Astrocyte of the hippocampus (primary cell): Measurements from ENCODE around the gene SPEN.
A peak's percentile ranks its signal among the peaks of the same experiment; 100 is the strongest.

Experiments
- DNase-seq: peaks from one replicate; pipeline ENCODE4 v3.0.0; 2011; ENCODE audit warnings: low read depth, low spot score

Gene SPEN

DNA sequence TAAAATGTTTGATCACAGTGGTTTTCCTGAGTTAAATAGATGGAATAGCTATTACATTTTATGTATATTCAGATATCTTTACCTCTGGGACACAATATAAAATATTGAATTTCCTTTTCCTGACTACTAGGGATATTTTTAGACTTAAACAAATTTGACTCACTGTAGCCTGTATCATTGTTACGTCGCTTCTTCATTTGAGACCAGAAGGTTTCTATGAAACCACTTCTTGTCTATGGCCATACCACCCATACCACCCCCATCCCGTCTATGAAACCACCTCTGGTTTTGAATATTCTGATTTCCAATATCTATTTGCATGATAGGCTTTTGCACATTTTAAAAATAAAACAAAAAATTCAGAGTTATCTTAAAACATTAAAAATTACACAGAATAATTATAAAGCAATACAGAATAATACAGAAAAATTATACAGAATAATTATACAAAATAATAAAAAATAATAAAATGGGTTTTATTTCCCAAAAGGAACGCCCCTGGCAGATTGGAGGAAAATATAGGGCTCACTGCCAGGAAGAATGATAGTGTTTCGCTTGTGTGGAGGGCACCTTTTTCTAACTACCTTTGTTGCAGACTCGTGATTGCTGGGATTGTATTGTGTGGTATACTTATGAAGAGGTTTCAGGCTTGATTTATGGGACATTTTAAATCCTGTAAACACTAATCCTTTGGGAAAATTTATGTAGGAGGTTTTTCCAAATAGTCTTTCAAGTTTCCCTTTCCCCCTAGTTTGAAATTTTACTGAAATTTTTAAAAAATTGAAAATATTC lies 4.7 kb downstream of the SPEN start:
- DNase-seq, result no peak

DNA sequence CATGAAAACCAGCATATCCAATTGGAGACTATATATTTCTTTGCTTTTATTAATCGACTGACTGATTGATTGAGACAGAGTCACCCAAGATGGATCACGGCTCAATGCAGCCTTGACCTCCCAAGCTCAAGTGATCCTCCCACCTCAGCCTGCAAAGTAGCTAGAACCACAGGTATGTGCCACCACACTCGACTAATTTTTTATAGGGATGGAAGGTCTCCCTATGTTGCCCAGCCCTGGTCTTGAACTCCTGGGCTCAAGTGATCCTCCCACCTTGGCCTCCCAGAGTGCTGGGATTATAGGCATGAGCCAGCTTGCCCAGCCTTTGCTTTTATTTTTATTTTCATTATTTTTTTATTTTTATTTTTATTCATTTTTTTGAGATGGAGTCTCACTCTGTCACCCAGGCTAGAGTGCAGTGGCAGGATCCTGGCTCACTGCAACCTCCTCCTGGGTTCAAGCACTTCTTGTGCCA lies 5.4 kb downstream of the SPEN start:
- no peak for DNase-seq

DNA sequence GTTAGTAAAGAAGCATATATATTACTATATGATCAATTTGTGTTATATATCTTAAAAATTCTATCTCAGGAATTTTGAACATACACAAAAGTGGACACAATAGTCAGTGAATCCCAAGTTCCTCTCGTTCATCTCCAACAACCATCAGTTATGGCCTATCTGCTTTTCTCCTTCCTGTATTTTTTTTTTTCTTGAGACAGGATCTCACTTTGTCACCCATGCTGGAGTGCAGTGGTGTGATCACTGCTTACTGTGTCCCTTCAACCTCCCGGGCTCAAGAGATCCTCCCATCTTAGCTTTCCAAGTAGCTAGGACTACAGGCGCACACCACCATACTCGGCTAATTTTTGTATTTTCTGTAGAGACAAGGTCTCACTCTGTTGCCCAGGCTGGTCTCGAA lies 9.4 kb downstream of the SPEN start:
- DNase-seq, result no peak

DNA sequence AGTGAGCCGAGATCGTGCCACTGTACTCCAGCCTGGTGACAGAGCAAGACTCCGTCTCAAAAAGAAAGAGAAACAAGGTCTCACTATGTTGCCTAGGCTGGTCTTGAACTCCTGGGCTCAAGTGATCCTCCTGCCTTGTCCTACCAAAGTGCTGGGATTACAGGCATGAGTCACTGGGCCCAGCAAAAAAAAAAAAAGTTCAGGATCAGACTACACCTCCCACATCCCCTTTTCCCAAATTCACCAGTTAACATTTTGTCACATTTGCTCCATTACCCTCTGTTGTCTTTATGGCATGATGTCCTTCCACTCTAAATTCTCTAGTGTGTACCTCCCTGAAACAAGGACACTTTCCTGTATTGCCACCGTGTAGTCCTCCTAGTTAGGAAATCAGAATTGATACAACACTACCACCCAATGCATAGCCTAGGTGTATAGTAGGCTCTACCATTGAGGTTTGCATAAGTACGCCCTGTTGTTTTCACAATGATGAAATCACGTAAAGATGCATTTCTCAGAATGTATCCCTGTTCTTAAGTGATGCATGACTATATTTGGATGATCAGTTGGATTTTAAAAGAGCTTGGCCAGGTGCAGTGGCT lies 10.7 kb downstream of the SPEN start:
- no peak for DNase-seq

DNA sequence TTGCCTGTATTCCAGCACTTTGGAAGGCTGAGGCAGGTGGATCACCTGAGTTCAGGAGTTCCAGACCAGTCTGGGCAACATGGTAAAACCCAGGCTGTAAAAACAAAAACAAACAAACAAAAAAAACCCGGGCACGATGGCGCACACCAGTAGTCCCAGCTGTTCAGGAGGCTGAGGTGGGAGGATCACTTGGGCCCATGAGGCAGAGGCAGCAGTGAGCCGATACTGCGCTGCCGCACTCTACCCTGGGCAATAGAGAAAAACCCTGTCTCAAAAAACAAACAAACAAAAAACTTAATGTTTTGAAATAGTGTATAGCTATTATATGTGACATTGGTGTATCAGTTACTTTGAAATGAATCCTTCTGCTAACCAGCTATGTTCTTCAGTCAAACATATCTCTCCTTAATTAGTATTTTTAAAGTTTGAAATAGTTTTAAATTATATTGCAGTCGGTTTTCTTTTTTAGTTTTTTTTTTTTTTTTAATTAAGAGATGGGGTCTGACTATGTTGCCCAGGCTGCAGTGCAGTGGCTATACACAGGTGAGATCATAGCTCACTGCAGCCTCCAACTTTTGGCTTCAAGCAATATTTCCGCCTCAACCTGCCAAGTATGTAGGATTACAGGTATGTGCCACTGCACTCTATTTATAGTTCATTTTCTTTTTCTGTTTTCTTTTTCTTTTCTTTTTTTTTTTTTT lies 11.3 kb downstream of the SPEN start:
- no peak for DNase-seq

DNA sequence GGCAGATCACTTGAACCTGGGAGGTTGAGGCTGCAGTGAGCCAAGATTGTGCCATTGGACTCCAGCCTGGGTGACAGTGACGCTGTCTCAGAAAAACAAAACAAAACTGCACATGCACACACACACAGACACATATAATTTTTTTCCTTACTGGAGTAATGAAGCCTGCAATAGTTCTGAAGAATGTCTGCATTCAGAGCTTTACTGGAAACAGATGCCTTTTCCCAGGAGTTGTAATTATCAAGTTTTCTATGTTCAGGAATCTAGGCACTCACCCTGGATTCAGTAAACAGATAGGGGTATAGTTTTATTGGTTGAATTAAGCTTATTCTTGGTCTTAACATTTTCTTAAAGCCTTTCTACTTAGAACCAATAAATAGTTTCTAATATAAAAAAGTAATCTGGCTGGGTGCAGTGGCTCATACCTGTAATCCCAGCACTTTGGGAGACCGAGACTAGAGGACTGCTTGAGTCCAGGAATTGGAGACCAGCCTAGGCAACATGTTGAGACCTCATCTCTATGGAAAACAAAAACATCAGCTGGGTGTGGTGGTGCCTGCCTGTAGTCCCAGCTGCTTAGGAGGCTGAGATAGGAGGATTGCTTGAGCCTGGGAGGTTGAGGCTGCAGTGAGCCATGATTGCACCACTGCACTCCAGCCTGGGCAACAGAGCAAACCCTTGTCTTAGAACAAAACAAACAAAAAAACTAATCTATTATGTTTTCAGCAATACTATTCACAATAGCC lies 15.8 kb downstream of the SPEN start:
- no peak for DNase-seq

DNA sequence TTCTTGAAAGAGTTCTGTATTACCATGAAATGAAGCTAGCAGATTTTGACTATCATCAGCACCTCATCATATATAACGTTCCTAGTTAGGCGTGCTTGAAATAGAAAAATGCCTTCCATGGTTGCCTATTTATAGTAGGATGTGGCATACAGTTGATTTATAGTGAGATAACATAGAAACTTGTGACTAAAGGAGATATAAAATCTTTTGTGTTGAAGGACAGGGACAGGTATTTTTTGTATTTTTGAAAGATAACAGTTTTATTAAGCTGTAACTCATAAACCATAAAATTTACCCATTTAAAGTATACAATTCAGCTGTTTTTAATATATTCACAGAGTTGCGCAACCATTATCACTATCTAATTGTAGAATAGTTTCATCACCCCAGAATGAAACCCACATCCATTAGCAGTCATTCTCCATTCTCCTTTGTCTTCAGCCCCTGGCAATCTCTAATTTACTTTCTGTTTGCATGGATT lies 19.3 kb downstream of the SPEN start:
- DNase-seq, result no peak

DNA sequence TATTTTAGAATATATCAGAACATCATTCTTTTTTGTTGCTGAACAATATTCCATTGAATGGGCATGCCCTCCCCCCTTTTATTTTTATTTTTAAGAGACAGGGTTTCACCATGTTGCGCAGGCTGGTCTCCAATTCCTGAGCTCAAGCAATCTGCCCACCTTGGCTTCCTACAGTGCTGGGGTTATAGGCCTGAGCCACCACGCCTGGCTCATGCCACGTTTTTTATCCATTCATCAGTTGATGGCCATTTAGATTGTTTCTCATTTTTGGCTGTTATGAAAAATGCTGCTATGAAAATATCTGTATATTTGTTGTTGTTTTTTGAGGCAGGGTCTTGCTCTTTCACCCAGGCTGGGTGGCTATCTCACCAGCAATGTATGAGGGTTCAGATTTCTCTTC lies 19.8 kb downstream of the SPEN start:
- no peak for DNase-seq

DNA sequence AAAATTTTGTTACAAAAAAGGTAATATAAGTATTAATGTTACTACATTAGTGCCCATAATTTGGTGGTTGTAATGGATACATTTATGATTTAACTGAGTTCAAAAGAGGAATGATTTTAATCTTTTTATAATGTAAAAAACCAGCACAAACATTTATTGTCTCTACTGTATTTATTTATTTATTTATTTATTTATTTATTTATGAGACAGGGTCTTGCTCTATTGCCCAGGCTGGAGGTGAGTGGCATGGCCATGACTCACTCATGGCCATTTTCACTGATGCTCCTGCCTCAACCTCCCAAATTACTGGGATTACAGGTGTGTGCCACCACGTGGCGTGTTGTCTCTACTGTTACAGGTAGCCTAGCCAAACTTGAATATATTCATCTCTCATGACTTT lies 21.9 kb downstream of the SPEN start:
- DNase-seq, result no peak

DNA sequence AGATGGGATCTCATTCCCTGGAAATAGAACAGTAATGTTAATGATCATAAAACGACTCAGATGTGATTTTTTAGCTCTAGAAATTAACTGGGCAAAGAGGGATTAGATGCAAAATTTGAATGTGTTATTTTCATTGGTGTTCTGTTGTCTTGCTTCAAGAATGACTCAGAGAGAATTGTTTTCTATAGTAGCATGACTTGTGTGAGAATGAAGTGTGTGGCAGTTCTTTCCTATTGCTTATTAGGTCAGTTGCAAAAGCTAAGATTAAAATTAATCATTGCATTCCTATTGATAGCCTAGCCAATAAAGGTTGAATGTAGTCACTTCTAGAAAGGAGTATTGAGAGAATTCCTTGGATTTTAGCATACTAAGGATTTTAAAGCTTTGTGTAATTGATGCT lies 22.9 kb downstream of the SPEN start:
- no peak for DNase-seq

DNA sequence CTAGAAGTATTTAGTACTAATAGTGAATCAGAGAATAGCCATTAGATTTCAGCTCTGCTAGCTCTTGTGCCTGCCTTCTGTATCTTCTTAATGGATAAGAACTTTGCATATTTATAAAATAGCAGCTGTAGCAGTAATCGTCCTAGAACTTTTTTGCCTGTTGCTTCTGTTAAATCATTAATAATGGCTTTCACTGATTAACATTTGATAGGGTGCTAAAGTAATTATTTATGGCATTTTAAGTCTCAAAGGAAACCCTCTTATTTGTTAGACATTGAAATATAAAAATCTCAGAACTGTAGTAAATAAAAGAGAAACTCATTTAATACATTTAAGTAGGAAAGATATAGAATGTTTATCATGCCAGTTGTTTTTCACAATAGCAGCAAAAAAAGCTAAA lies 27.0 kb downstream of the SPEN start:
- no peak for DNase-seq

DNA sequence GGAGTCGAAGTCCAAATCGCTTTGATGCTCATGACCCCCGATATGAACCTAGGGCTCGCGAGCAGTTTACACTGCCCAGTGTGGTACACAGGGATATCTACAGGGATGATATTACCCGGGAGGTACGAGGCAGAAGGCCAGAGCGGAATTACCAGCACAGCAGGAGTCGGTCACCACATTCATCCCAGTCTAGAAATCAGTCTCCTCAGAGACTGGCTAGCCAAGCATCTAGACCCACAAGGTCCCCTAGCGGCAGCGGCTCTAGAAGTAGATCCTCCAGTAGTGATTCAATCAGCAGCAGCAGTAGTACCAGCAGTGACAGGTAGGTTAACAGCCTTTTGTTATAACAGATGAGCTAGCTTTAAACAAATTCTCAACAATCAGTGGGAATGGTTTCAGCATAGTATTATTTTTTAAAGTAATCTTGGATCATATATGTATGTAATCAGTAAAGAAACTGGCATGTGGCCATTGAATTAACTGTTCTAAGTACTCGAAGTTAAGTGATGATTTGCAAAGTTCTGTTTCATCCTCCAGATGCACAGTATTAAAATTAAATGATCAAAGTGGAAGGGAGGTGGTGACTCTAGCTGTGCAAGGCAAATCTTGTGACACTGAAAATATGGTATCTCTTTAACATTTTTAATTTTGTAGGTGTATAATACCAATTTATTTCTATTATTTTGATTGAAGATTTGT lies 29.0 kb downstream of the SPEN start:
- no peak for DNase-seq

DNA sequence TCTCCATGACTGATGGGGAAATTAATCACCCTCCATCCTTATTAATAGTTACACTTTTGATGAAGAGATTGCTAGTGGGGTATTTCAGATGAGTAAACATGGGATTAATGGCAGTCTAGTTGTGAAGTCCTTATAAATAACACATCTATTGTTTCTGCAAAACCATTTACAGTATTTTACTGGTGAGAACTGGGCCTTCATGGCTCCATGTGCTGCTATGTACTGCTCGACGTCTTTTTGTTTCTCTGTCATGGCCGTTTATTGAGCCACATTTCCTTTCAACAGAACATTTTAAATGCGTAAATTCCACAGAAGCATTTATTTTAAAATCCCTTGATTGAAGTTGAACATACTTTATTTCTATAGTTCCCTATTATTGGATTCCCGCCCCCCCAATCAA lies 34.5 kb downstream of the SPEN start:
- DNase-seq, result no peak

DNA sequence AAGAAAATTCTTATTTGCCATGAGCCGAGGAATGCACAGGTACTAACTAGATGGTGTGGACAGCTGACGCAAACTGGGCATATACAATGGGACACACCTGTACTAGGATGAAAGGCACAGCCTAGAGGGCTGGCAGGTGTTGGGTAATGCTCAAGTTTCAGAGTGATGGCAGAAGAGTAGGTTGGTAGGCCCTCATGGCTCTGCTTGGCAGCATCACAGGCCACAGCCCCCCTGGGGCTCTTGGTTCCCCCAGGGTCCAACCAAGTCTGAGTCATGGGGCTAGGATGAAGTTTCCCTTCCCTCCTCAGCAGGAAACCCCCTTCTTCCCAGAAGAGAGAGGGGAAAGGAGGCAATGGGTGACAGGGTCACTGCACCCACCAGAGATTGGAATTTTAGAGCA lies 35.2 kb downstream of the SPEN start:
- DNase-seq, result no peak

DNA sequence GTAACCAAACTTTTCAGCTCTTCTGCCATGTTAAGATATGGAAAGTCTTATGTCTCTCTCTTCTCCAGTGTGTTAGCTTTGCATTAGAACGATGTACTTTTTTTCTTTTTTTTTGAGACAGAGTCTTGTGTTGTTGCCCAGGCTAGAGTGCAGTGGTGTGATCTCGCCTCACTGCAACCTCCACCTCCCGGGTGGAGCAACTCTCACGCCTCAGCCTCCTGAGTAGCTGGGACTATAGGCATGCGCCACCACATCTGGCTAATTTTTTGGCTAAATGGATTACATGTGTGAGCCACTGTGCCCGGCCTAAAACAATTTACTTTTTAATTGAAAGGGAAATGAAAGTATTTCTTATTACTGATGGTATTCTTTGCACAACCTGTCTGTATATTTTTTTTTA lies 35.8 kb downstream of the SPEN start:
- no peak for DNase-seq

DNA sequence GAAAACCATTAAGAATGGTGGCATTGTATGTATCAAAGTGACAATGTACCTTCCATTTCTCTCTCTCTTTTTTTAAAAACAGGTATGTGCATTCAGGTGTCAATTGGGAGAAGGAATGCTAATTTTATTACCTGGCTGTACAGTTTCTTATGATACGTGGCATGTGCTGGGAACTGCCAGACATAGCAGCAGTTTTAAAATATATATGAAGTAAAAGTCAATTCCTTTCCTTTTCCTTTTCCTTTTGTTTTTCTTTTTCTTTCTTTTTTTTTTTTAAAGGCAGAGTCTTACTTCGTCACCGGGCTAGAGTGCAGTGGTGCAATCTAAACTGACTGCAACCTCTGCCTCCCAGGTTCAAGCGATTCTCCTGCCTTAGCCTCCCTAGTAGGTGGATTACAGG lies 37.0 kb downstream of the SPEN start:
- no peak for DNase-seq

DNA sequence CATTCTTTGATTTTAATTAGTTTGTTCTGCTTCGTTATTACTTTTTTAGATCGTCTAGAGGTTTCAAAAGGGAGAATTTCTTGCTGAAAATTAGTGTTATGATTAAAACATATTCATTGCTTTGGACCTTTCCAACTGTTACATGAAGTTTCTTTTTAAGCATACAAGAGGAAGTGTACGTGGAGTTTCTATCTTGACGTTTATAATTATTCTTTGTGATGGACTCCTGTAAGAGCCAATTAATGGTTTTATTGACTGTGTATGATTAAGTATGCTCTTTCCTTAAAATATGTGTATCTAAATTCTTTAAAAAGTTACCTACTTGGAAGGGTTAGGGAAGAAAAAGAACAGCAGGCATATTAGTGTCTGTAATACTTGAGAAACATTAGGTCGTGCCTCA lies 37.8 kb downstream of the SPEN start:
- no peak for DNase-seq

DNA sequence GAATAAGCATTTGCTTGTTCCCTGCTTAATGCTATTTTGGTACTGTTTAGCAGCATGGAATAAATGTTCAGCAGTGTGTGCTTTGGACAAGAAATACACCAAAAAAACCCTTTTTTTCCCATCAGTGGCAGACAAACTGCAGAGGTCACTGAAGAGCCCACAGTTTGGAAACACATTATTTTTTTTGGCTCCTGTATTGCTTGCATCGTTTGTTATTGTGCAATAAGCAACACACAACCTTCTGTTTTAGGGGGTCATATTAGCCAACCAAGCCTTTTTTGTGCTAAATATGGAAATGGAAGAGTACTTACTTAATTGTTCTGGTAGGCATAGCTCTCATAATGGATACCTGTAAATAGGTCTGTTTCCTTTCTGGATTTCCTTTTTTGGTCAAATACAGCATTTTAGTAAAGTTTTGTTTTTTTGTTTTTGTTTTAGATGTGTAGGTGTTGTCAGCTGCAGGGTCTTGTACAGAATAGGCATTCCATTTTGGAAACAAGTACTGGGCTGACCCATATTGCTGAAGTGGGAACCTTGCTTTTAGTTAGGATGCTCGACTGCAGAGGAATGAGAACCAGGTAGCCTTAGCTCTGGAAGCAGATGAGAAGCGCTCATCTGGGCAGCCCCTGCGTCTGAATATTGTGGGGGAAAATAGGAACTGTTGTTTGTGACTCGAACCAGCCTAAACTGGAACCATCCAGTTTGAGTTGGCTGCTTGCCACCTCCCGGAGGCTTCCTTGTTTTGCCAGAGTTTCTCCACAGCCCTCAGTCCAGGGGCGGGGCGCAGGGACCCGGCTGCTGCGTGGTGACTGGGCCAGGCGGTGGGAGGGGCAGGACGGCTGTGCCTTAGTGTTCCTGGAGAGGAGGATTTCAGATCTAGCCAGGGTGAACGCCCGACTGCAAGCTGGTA lies 38.4 kb downstream of the SPEN start:
- peak; percentile 97 for DNase-seq

DNA sequence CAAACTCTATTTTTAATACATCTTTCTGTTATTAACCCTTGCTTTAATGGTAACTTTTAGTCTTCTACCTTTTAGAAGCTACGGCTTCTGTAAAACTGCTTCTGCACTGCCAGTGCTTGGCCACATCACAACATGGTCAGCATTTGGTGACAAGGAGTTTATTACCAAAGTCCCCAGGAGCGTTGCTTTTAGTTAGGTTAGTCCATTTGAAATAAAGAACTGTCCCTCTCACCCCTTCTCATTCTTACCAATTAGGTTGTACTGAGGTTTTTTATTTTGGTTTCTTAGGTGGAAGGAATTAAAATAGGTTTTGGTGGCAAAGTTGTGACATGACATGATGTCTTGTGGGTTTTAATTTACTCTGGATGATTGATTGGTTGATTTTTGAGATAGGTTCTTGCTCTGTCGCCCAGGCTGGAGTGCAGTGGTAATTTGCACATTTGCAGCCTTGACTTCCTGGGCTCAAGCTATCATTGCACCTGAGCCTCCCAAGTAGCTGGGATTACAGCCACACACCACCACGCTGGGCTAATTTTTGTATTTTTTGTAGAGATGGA lies 39.2 kb downstream of the SPEN start:
- DNase-seq, result no peak
